GM12875 (cell line): ENCODE measurements around the gene SOX12.
"Not testable (repeated sequence)": the region's sequence is repeated elsewhere in the genome, so short reads cannot be mapped to it uniquely, and the experiment has no call there.

Experiments used
- H3K4me3 ChIP-seq: one replicate; pipeline ENCODE4 v1.5.1; 2011; ENCODE audit warnings: low read depth, low read length, control low read depth
- CTCF ChIP-seq: IDR thresholded peaks from 2 replicates; pipeline ENCODE4 v1.5.1; 2011; ENCODE audit warnings: low read depth, mild to moderate bottlenecking, control low read depth, inconsistent platforms, low read length, moderate library complexity, borderline replicate concordance; ENCODE audit not compliant: insufficient read depth

SOX12 gene

GRCh38 chr20:370151-370600 is 44.8 kb downstream of the SOX12 start:
- TF ChIP-seq CTCF, result no peak
- H3K4me3 ChIP-seq, result no peak overlapping the region

- no peak overlapping the region for H3K4me3 ChIP-seq
- TF ChIP-seq CTCF, result no peak
Measured at GRCh38 chr20:370977-371754, 45.8 kb downstream of the SOX12 start.

GRCh38 chr20:371755-372542 is 46.6 kb downstream of the SOX12 start:
- TF ChIP-seq CTCF, result no peak
- no peak overlapping the region for H3K4me3 ChIP-seq

GRCh38 chr20:372543-373082 is 47.3 kb downstream of the SOX12 start:
- not testable (repeated sequence) for H3K4me3 ChIP-seq

- H3K4me3 ChIP-seq, result no peak overlapping the region
- no peak for TF ChIP-seq CTCF
Measured at GRCh38 chr20:373171-373890, 48.0 kb downstream of the SOX12 start.

GRCh38 chr20:375265-375889 is 50.0 kb downstream of the SOX12 start:
- H3K4me3 ChIP-seq, result no peak overlapping the region
- TF ChIP-seq CTCF, result no peak

GRCh38 chr20:376089-376488 is 50.7 kb downstream of the SOX12 start:
- no peak for TF ChIP-seq CTCF
- H3K4me3 ChIP-seq, result no peak overlapping the region
